ENCODE results near the gene BCL2L15.

Gene BCL2L15

DNA sequence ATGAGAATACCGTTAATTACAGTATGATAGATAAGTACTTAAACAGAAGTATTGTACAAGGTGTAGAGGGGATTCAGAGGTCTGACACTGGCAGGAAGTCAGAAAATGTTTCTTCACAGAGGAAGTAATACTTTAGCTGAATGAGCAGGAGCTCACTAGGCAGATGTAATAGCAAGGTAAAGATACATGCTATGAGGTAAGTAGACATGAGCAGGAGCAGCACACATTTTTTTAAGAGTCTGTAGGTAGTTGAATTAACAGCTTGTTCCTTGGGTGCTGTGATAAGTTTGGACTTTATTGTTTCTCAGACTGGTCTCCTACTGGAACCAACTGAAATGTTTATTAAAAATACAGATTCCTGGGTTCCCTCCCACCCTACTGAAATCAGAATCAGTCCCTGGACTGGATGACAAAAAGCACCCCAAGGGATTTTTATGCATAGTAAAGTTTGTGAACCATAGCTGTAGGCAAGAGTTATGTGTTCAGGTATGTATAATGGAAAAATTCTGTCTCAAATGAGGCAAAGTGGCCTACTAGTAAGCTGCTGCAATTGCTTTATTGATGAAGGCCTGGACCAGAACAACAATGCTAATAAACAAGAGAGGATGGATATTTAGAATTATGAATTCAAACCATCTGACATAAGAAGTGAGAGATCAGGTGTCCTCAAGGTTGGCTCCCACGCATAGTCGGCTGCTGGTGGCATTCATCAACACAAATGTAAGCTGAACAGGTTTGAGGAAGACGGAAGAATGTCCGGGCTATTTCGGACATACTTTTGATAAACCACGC lies 16.3 kb upstream of the BCL2L15 start:
- TF ChIP-seq FOXP2 (optimal IDR thresholded peaks at IDR 0.05; ENCODE audit: control extremely low read depth, extremely low read length, insufficient read depth) (no peak), POLR2AphosphoS5 (IDR thresholded peaks at IDR 0.05; ENCODE audit: borderline replicate concordance, low read depth, low read length) (no peak), EZH2 (IDR thresholded peaks at IDR 0.05) (no peak)
- Histone ChIP-seq H3K9ac (ENCODE audit: insufficient read length) (peak overlapping the region; percentile 74), H3K9me3 (ENCODE audit: low read depth, low read length) (no peaks in the 10 kb centered on the region), H3K4me3 (peak overlapping the region; percentile 82), H3K36me3 (ENCODE audit: insufficient read depth, low read length) (peaks cover 68% of the 10 kb centered on the region), H3K27ac (peak overlapping the region; percentile 86)
- DNase-seq (ENCODE audit: low read depth, low spot score) = no peak

- Histone ChIP-seq H3K27ac (no peak overlapping the region), H3K9ac (ENCODE audit: insufficient read length) (no peak overlapping the region), H3K4me3 (no peak overlapping the region), H3K9me3 (ENCODE audit: low read depth, low read length) (no peaks in the 10 kb centered on the region), H3K36me3 (ENCODE audit: insufficient read depth, low read length) (peaks cover 71% of the 10 kb centered on the region)
- TF ChIP-seq FOXP2 (optimal IDR thresholded peaks at IDR 0.05; ENCODE audit: control extremely low read depth, extremely low read length, insufficient read depth) (no peak), POLR2AphosphoS5 (IDR thresholded peaks at IDR 0.05; ENCODE audit: borderline replicate concordance, low read depth, low read length) (no peak), EZH2 (IDR thresholded peaks at IDR 0.05) (no peak)
- no peak for DNase-seq (ENCODE audit: low read depth, low spot score)
These were observed 13.8 kb upstream of the BCL2L15 start for GRCh38 chr1:113901191-113901590.

- no peak overlapping the region for H3K27ac ChIP-seq
- no peak for DNase-seq (ENCODE audit: low read depth, low spot score)
- TF ChIP-seq FOXP2 (optimal IDR thresholded peaks at IDR 0.05; ENCODE audit: control extremely low read depth, extremely low read length, insufficient read depth) (no peak), POLR2AphosphoS5 (IDR thresholded peaks at IDR 0.05; ENCODE audit: borderline replicate concordance, low read depth, low read length) (no peak)
- H3K9ac ChIP-seq (ENCODE audit: insufficient read length) = peak overlapping the region; percentile 45
- no peak overlapping the region for H3K4me3 ChIP-seq
- no peaks in the 10 kb centered on the region for H3K9me3 ChIP-seq (ENCODE audit: low read depth, low read length)
- H3K36me3 ChIP-seq (ENCODE audit: insufficient read depth, low read length) = peaks cover 91% of the 10 kb centered on the region
These were observed 11.7 kb upstream of the BCL2L15 start for GRCh38 chr1:113899111-113899510.

GRCh38 chr1:113898241-113898814 lies 10.9 kb upstream of the BCL2L15 start:
- Histone ChIP-seq H3K4me3 (no peak overlapping the region), H3K9me3 (ENCODE audit: low read depth, low read length) (no peaks in the 10 kb centered on the region), H3K9ac (ENCODE audit: insufficient read length) (no peak overlapping the region), H3K27ac (no peak overlapping the region), H3K36me3 (ENCODE audit: insufficient read depth, low read length) (peaks cover 86% of the 10 kb centered on the region)
- no peak for DNase-seq (ENCODE audit: low read depth, low spot score)
- TF ChIP-seq EZH2 (IDR thresholded peaks at IDR 0.05) (no peak), POLR2AphosphoS5 (IDR thresholded peaks at IDR 0.05; ENCODE audit: borderline replicate concordance, low read depth, low read length) (no peak), FOXP2 (optimal IDR thresholded peaks at IDR 0.05; ENCODE audit: control extremely low read depth, extremely low read length, insufficient read depth) (no peak)

GRCh38 chr1:113895961-113896360 lies 8.6 kb upstream of the BCL2L15 start:
- no peak for TF ChIP-seq EZH2 (IDR thresholded peaks at IDR 0.05)
- no peak for TF ChIP-seq POLR2AphosphoS5 (IDR thresholded peaks at IDR 0.05; ENCODE audit: borderline replicate concordance, low read depth, low read length)
- TF ChIP-seq FOXP2 (optimal IDR thresholded peaks at IDR 0.05; ENCODE audit: control extremely low read depth, extremely low read length, insufficient read depth) = no peak
- Histone ChIP-seq H3K36me3 (ENCODE audit: insufficient read depth, low read length) (peaks cover 64% of the 10 kb centered on the region), H3K9ac (ENCODE audit: insufficient read length) (no peak overlapping the region), H3K27ac (no peak overlapping the region), H3K9me3 (ENCODE audit: low read depth, low read length) (no peaks in the 10 kb centered on the region), H3K4me3 (no peak overlapping the region)
- no peak for DNase-seq (ENCODE audit: low read depth, low spot score)

GRCh38 chr1:113895098-113895497 lies 7.7 kb upstream of the BCL2L15 start:
- Histone ChIP-seq H3K9ac (ENCODE audit: insufficient read length) (no peak overlapping the region), H3K36me3 (ENCODE audit: insufficient read depth, low read length) (peaks cover 59% of the 10 kb centered on the region), H3K27ac (peak overlapping the region; percentile 17; the same call in 1 of the 2 replicates), H3K4me3 (no peak overlapping the region), H3K9me3 (ENCODE audit: low read depth, low read length) (no peaks in the 10 kb centered on the region)
- TF ChIP-seq EZH2 (IDR thresholded peaks at IDR 0.05) (no peak), FOXP2 (optimal IDR thresholded peaks at IDR 0.05; ENCODE audit: control extremely low read depth, extremely low read length, insufficient read depth) (no peak), POLR2AphosphoS5 (IDR thresholded peaks at IDR 0.05; ENCODE audit: borderline replicate concordance, low read depth, low read length) (no peak)
- no peak for DNase-seq (ENCODE audit: low read depth, low spot score)

GRCh38 chr1:113893267-113893666 lies 5.9 kb upstream of the BCL2L15 start:
- H3K4me3 ChIP-seq = no peak overlapping the region
- TF ChIP-seq POLR2AphosphoS5 (IDR thresholded peaks at IDR 0.05; ENCODE audit: borderline replicate concordance, low read depth, low read length) (no peak), FOXP2 (optimal IDR thresholded peaks at IDR 0.05; ENCODE audit: control extremely low read depth, extremely low read length, insufficient read depth) (no peak), EZH2 (IDR thresholded peaks at IDR 0.05) (no peak)
- H3K27ac ChIP-seq = no peak overlapping the region
- no peak overlapping the region for H3K9ac ChIP-seq (ENCODE audit: insufficient read length)
- H3K9me3 ChIP-seq (ENCODE audit: low read depth, low read length) = no peaks in the 10 kb centered on the region
- peaks cover 40% of the 10 kb centered on the region for H3K36me3 ChIP-seq (ENCODE audit: insufficient read depth, low read length)
- DNase-seq (ENCODE audit: low read depth, low spot score) = no peak

DNA sequence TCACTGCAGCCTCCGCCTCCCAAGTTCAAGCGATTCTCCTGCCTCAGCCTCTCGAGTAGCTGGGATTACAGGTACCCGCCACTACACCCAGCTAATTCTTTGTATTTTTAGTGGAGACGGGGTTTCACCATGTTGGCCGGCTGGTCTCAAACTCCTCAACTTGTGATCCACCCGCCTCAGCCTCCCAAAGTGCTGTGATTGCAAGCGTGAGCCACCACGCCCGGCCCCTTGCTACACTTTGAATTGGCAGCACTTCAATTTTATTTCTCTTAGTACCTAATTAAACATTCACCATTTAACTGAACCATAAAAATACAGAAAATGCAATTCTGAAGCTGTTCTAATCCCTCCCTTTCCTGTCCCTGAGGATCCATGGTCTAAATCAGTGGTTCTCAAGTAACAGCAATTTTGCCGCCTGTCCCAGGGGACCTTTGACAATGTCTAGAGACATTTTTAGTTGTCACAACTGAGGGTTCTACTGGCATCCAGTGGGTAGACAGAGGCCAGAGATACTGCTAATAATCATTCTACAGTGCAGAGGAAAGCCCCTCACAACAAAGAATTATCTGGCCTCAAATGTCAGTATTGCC lies 4.3 kb upstream of the BCL2L15 start:
- DNase-seq (ENCODE audit: low read depth, low spot score) = no peak
- H3K9me3 ChIP-seq (ENCODE audit: low read depth, low read length) = no peaks in the 10 kb centered on the region
- peaks cover 27% of the 10 kb centered on the region for H3K36me3 ChIP-seq (ENCODE audit: insufficient read depth, low read length)
- no peak overlapping the region for H3K9ac ChIP-seq (ENCODE audit: insufficient read length)
- H3K27ac ChIP-seq = 0 out of 2 replicates have a peak overlapping the region, but pooled peaks have one; percentile 32
- no peak overlapping the region for H3K4me3 ChIP-seq
- no peak for TF ChIP-seq FOXP2 (optimal IDR thresholded peaks at IDR 0.05; ENCODE audit: control extremely low read depth, extremely low read length, insufficient read depth)
- TF ChIP-seq EZH2 (IDR thresholded peaks at IDR 0.05) = no peak
- TF ChIP-seq POLR2AphosphoS5 (IDR thresholded peaks at IDR 0.05; ENCODE audit: borderline replicate concordance, low read depth, low read length) = no peak

All from SK-N-MC (cell line).